Duodenal mucosa (tissue), 2 donors: ENCODE data around the gene SLC45A2.
"Not testable (repeated sequence)": the region's sequence is repeated elsewhere in the genome, so short reads cannot be mapped to it uniquely, and the experiment has no call there.

Source experiments
- H3K27ac ChIP-seq: one replicate; pipeline ENCODE4 v1.7.0; 2013; ENCODE audit warnings: low read depth, low read length
- H3K27me3 ChIP-seq, 2 donors: one replicate each; pipeline ENCODE4 v1.7.0; 2013; ENCODE audit warnings: low read length in 2 of 2, control low read depth in 1 of 2; ENCODE audit not compliant: insufficient read depth in 2 of 2, control insufficient read depth in 1 of 2
- H3K36me3 ChIP-seq, 2 donors: one replicate each; pipeline ENCODE4 v1.7.0; 2013; ENCODE audit warnings: low read length in 2 of 2, control low read depth in 1 of 2; ENCODE audit not compliant: insufficient read depth in 2 of 2, control insufficient read depth in 1 of 2
- H3K4me1 ChIP-seq, 2 donors: one replicate each; pipeline ENCODE4 v1.7.0; 2013; ENCODE audit warnings: low read length in 2 of 2, control low read depth in 1 of 2; ENCODE audit not compliant: insufficient read depth in 2 of 2, control insufficient read depth in 1 of 2
- H3K4me3 ChIP-seq, 2 donors: one replicate each; pipeline ENCODE4 v1.7.0; 2013; ENCODE audit warnings: low read length in 2 of 2, low read depth in 1 of 2
- H3K9ac ChIP-seq, 2 donors: one replicate each; pipeline ENCODE4 v1.7.0; 2013; ENCODE audit warnings: low read length in 2 of 2, low read depth in 1 of 2
- H3K9me3 ChIP-seq, 2 donors: one replicate each; pipeline ENCODE4 v1.7.0; 2013; ENCODE audit warnings: low read length in 2 of 2, control low read depth in 1 of 2; ENCODE audit not compliant: control insufficient read depth in 1 of 2

SLC45A2 gene

GRCh38 chr5:34017254-34017653, 32.8 kb upstream of the SLC45A2 start:
- Histone ChIP-seq H3K27me3 (no peaks in the 10 kb centered on the region), H3K27ac (no peak overlapping the region), H3K4me3 (no peak overlapping the region), H3K9me3 (no peaks in the 10 kb centered on the region), H3K36me3 (no peaks in the 10 kb centered on the region), H3K4me1 (peaks cover 6 to 12% of the 10 kb centered on the region in 2 donors), H3K9ac (no peak overlapping the region)

GRCh38 chr5:34016750-34017149, 32.3 kb upstream of the SLC45A2 start:
- Histone ChIP-seq H3K9ac (no peak overlapping the region), H3K4me1 (peaks cover 6 to 7% of the 10 kb centered on the region in 2 donors), H3K9me3 (no peaks in the 10 kb centered on the region), H3K27ac (no peak overlapping the region), H3K4me3 (no peak overlapping the region), H3K36me3 (no peaks in the 10 kb centered on the region), H3K27me3 (no peaks in the 10 kb centered on the region)

- no peak overlapping the region for H3K9ac ChIP-seq
- no peak overlapping the region for H3K4me3 ChIP-seq
- H3K4me1 ChIP-seq = peaks cover 6% of the 10 kb centered on the region in 2 donors
- H3K27ac ChIP-seq = no peak overlapping the region
- no peaks in the 10 kb centered on the region for H3K27me3 ChIP-seq
- no peaks in the 10 kb centered on the region for H3K9me3 ChIP-seq
- no peaks in the 10 kb centered on the region for H3K36me3 ChIP-seq
Observed at GRCh38 chr5:34016222-34016621, 31.7 kb upstream of the SLC45A2 start.

GRCh38 chr5:34015120-34015822, 30.8 kb upstream of the SLC45A2 start:
- Histone ChIP-seq H3K4me3 (no peak overlapping the region), H3K27ac (no peak overlapping the region), H3K36me3 (no peaks in the 10 kb centered on the region), H3K27me3 (no peaks in the 10 kb centered on the region), H3K9ac (no peak overlapping the region), H3K9me3 (no peaks in the 10 kb centered on the region), H3K4me1 (peaks cover 6 to 11% of the 10 kb centered on the region in 2 donors)

- H3K4me1 ChIP-seq = peaks cover 8 to 12% of the 10 kb centered on the region in 2 donors
- no peak overlapping the region for H3K27ac ChIP-seq
- no peaks in the 10 kb centered on the region for H3K9me3 ChIP-seq
- no peak overlapping the region for H3K9ac ChIP-seq
- H3K36me3 ChIP-seq = no peaks in the 10 kb centered on the region
- H3K4me3 ChIP-seq = no peak overlapping the region
- H3K27me3 ChIP-seq = no peaks in the 10 kb centered on the region
Observed at GRCh38 chr5:34014626-34015025, 30.1 kb upstream of the SLC45A2 start.

- Histone ChIP-seq H3K9ac (no peak overlapping the region), H3K4me3 (no peak overlapping the region), H3K9me3 (no peaks in the 10 kb centered on the region), H3K4me1 (peaks cover 18 to 22% of the 10 kb centered on the region in 2 donors), H3K27me3 (no peaks in the 10 kb centered on the region), H3K27ac (no peak overlapping the region), H3K36me3 (no peaks in the 10 kb centered on the region)
Observed at GRCh38 chr5:34013547-34013946, 29.1 kb upstream of the SLC45A2 start.

GRCh38 chr5:34012791-34013190, 28.3 kb upstream of the SLC45A2 start:
- Histone ChIP-seq H3K27me3 (no peaks in the 10 kb centered on the region), H3K36me3 (no peaks in the 10 kb centered on the region), H3K27ac (no peak overlapping the region), H3K9me3 (no peaks in the 10 kb centered on the region), H3K4me3 (no peak overlapping the region), H3K9ac (no peak overlapping the region), H3K4me1 (peaks cover 18 to 23% of the 10 kb centered on the region in 2 donors)

- Histone ChIP-seq H3K9me3 (no peaks in the 10 kb centered on the region), H3K9ac (no peak overlapping the region), H3K4me1 (peaks cover 23 to 30% of the 10 kb centered on the region in 2 donors), H3K27me3 (no peaks in the 10 kb centered on the region), H3K4me3 (no peak overlapping the region), H3K36me3 (no peaks in the 10 kb centered on the region), H3K27ac (no peak overlapping the region)
Observed at GRCh38 chr5:34011536-34011935, 27.0 kb upstream of the SLC45A2 start.

GRCh38 chr5:34010146-34010545, 25.7 kb upstream of the SLC45A2 start:
- not testable (repeated sequence) for H3K36me3 ChIP-seq, H3K27me3 ChIP-seq, H3K9me3 ChIP-seq, H3K4me3 ChIP-seq, H3K27ac ChIP-seq, H3K9ac ChIP-seq
- H3K4me1 ChIP-seq = peaks cover 21 to 24% of the 10 kb centered on the region in 2 donors

- no peak overlapping the region for H3K9ac ChIP-seq
- H3K27ac ChIP-seq = no peak overlapping the region
- H3K27me3 ChIP-seq = no peaks in the 10 kb centered on the region
- H3K4me3 ChIP-seq = no peak overlapping the region
- H3K4me1 ChIP-seq = peaks cover 17 to 24% of the 10 kb centered on the region in 2 donors
- H3K36me3 ChIP-seq = no peaks in the 10 kb centered on the region
- no peaks in the 10 kb centered on the region for H3K9me3 ChIP-seq
Observed at GRCh38 chr5:34009610-34010009, 25.1 kb upstream of the SLC45A2 start.
